ENCODE data around the gene FXYD5.

The FXYD5 gene

DNA sequence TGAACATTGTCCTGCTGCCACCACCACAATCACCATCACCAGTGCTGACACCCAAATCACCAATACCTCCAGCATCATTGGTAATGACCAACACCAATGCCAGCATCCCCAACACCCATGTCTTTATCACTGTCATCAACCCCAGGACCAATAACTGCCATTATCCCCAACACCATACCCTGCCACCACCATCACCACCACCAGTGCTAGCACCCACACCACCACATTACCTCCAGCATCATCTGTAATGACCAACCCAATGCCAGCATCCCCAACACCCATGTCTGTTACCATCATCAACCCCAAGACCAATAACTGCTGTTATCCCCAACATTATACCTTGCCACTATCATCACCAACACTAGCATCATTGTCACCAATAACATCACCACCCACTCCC is 22.3 kb upstream of the FXYD5 start:
- TF ChIP-seq, protein P1, sequence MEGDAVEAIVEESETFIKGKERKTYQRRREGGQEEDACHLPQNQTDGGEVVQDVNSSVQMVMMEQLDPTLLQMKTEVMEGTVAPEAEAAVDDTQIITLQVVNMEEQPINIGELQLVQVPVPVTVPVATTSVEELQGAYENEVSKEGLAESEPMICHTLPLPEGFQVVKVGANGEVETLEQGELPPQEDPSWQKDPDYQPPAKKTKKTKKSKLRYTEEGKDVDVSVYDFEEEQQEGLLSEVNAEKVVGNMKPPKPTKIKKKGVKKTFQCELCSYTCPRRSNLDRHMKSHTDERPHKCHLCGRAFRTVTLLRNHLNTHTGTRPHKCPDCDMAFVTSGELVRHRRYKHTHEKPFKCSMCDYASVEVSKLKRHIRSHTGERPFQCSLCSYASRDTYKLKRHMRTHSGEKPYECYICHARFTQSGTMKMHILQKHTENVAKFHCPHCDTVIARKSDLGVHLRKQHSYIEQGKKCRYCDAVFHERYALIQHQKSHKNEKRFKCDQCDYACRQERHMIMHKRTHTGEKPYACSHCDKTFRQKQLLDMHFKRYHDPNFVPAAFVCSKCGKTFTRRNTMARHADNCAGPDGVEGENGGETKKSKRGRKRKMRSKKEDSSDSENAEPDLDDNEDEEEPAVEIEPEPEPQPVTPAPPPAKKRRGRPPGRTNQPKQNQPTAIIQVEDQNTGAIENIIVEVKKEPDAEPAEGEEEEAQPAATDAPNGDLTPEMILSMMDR (IDR thresholded peaks at IDR 0.05; ENCODE audit: low read length) = no peak
- no peak for TF ChIP-seq EZH2 (optimal IDR thresholded peaks at IDR 0.05; ENCODE audit: low read depth, low read length)
- no peak for TF ChIP-seq EZH2phosphoT487 (IDR thresholded peaks at IDR 0.05; ENCODE audit: low read length)
- H3K9me3 ChIP-seq (replicated peaks; ENCODE audit: insufficient read depth, low read length) = no peaks in the 10 kb centered on the region
- peaks cover 72% of the 10 kb centered on the region for H3K27me3 ChIP-seq (replicated peaks; ENCODE audit: insufficient read depth, low read length)
- H3K4me2 ChIP-seq (ENCODE audit: low read depth, low read length) = no peak overlapping the region
- DNase-seq = no peak
- H2AFZ ChIP-seq (ENCODE audit: low read length) = no peak overlapping the region
- H3K36me3 ChIP-seq (replicated peaks; ENCODE audit: insufficient read depth, low read length) = no peaks in the 10 kb centered on the region
- H3K9me2 ChIP-seq (replicated peaks; ENCODE audit: insufficient read depth, low read length) = no peaks in the 10 kb centered on the region
- H3K79me2 ChIP-seq (ENCODE audit: low read length) = no peaks in the 10 kb centered on the region
- H3F3A ChIP-seq (ENCODE audit: insufficient read depth, low read length) = no peaks in the 10 kb centered on the region
- H3K4me3 ChIP-seq (ENCODE audit: low read length) = no peak overlapping the region
- no peaks in the 10 kb centered on the region for H4K20me1 ChIP-seq (ENCODE audit: insufficient read depth, low read length)
- no peak overlapping the region for H3K27ac ChIP-seq (ENCODE audit: low read length)
- no peak overlapping the region for H3K9ac ChIP-seq (ENCODE audit: low read length)
- 0 out of 2 replicates have a peak, but pooled peaks cover 8% of the 10 kb centered on the region for H3K4me1 ChIP-seq (ENCODE audit: low read length)

- H3K4me3 ChIP-seq (ENCODE audit: low read length) = no peak overlapping the region
- H3K27ac ChIP-seq (ENCODE audit: low read length) = no peak overlapping the region
- DNase-seq = no peak
- no peaks in the 10 kb centered on the region for H3F3A ChIP-seq (ENCODE audit: insufficient read depth, low read length)
- H3K36me3 ChIP-seq (replicated peaks; ENCODE audit: insufficient read depth, low read length) = no peaks in the 10 kb centered on the region
- no peak overlapping the region for H2AFZ ChIP-seq (ENCODE audit: low read length)
- H3K9ac ChIP-seq (ENCODE audit: low read length) = no peak overlapping the region
- no peak overlapping the region for H3K4me2 ChIP-seq (ENCODE audit: low read depth, low read length)
- no peaks in the 10 kb centered on the region for H3K9me3 ChIP-seq (replicated peaks; ENCODE audit: insufficient read depth, low read length)
- 0 out of 2 replicates have a peak, but pooled peaks cover 8% of the 10 kb centered on the region for H3K4me1 ChIP-seq (ENCODE audit: low read length)
- no peaks in the 10 kb centered on the region for H3K9me2 ChIP-seq (replicated peaks; ENCODE audit: insufficient read depth, low read length)
- no peaks in the 10 kb centered on the region for H3K79me2 ChIP-seq (ENCODE audit: low read length)
- H3K27me3 ChIP-seq (replicated peaks; ENCODE audit: insufficient read depth, low read length) = peaks cover 70% of the 10 kb centered on the region
- TF ChIP-seq EZH2phosphoT487 (IDR thresholded peaks at IDR 0.05; ENCODE audit: low read length) (no peak), EZH2 (optimal IDR thresholded peaks at IDR 0.05; ENCODE audit: low read depth, low read length) (no peak)
- TF ChIP-seq, protein P1 (IDR thresholded peaks at IDR 0.05; ENCODE audit: low read length) = no peak
- H4K20me1 ChIP-seq (ENCODE audit: insufficient read depth, low read length) = no peaks in the 10 kb centered on the region
These were observed 20.7 kb upstream of the FXYD5 start for GRCh38 chr19:35133826-35134225.

- DNase-seq = no peak
- no peak within 1 kb of the TSS for H2AFZ ChIP-seq (ENCODE audit: low read length)
- no peak for TF ChIP-seq EZH2phosphoT487 (IDR thresholded peaks at IDR 0.05; ENCODE audit: low read length)
- TF ChIP-seq EZH2 (optimal IDR thresholded peaks at IDR 0.05; ENCODE audit: low read depth, low read length) = no peak
- TF ChIP-seq, protein P1 (IDR thresholded peaks at IDR 0.05; ENCODE audit: low read length) = no peak
- no peaks in the 10 kb centered on the region for H3K79me2 ChIP-seq (ENCODE audit: low read length)
- no peak within 1 kb of the TSS for H3K9ac ChIP-seq (ENCODE audit: low read length)
- 0 out of 2 replicates have a peak, but pooled peaks cover 8% of the 10 kb centered on the region for H3K4me1 ChIP-seq (ENCODE audit: low read length)
- peak within 1 kb of the TSS; percentile 26 for H3K4me2 ChIP-seq (ENCODE audit: low read depth, low read length)
- no peaks in the 10 kb centered on the region for H3F3A ChIP-seq (ENCODE audit: insufficient read depth, low read length)
- H4K20me1 ChIP-seq (ENCODE audit: insufficient read depth, low read length) = no peaks in the 10 kb centered on the region
- H3K9me2 ChIP-seq (replicated peaks; ENCODE audit: insufficient read depth, low read length) = no peaks in the 10 kb centered on the region
- no peak within 1 kb of the TSS for H3K27ac ChIP-seq (ENCODE audit: low read length)
- H3K4me3 ChIP-seq (ENCODE audit: low read length) = no peak within 1 kb of the TSS; the same call in 1 of the 2 replicates
- no peaks in the 10 kb centered on the region for H3K9me3 ChIP-seq (replicated peaks; ENCODE audit: insufficient read depth, low read length)
- H3K36me3 ChIP-seq (replicated peaks; ENCODE audit: insufficient read depth, low read length) = no peaks in the 10 kb centered on the region
- peaks cover 64% of the 10 kb centered on the region for H3K27me3 ChIP-seq (replicated peaks; ENCODE audit: insufficient read depth, low read length)
These were observed 19.8 kb upstream of the FXYD5 start, which contains the start of gene LGI4 for GRCh38 chr19:35134601-35135242. LGI4 (minus strand) TSS chr19:35135059; CDS start chr19:35134680, 379 bp downstream.

Measured in MM.1S (cell line).